SK-N-SH (cell line): ENCODE measurements around the gene RABGGTA. TPM values are rescaled to one million over a fixed set of nuclear protein-coding genes. Genes with fewer than 3 reads are reported as not detected.

Experiments used
- CTCF ChIA-PET: fragments of 300-600, 350-600 bp; formaldehyde crosslinking; extraction: SDS; loops from one replicate; lab custom pipeline; 2021; lab: Yijun Ruan, JAX
- POLR2A ChIA-PET: fragments of 350-600 bp; sonication (Branson Sonifier 250); formaldehyde crosslinking; extraction: SDS; loops from one replicate; lab custom pipeline; 2020; ENCODE audit warnings: antibody characterized with exemption, inconsistent platforms; lab: Yijun Ruan, JAX
- DNase-seq: peaks from one replicate; pipeline ENCODE4 v3.0.0; 2012
- H2AFZ ChIP-seq: fragments of 200-600 bp; sonication (generic); 2 replicates; pipeline ENCODE4 v1.8.1; 2016; ENCODE audit warnings: antibody characterized with exemption, mild to moderate bottlenecking, low read depth
- H3F3A ChIP-seq: fragments of 200-600 bp; sonication (generic); replicated peaks from 2 replicates; pipeline ENCODE3; 2016; ENCODE audit warnings: antibody characterized with exemption, mild to moderate bottlenecking; ENCODE audit not compliant: insufficient read depth
- H3K27ac ChIP-seq, 2 experiments: fragments of 200-500 bp in 1 of 2; fragments of 200-600 bp in 1 of 2; sonication (Bioruptor generic) in 1 of 2; sonication (generic), shearing (Covaris generic) in 1 of 2; 2 replicates each; pipeline versions ENCODE4 v1.5.1 to v1.6.1; 2014 to 2016; ENCODE audit warnings: low read depth in 2 of 2, inconsistent platforms in 1 of 2, low read length in 1 of 2, mild to moderate bottlenecking in 1 of 2, mixed read lengths in 1 of 2
- H3K27me3 ChIP-seq: fragments of 200-600 bp; sonication (generic), shearing (Covaris generic); 2 replicates; pipeline ENCODE4 v1.6.1; 2016; ENCODE audit warnings: mixed run types; ENCODE audit not compliant: insufficient read depth
- H3K36me3 ChIP-seq, 2 experiments: fragments of 200-500 bp in 1 of 2; fragments of 200-600 bp in 1 of 2; sonication (Bioruptor generic) in 1 of 2; sonication (generic) in 1 of 2; replicated peaks in 1 of 2; 2 replicates each; pipeline versions ENCODE3 to v1.5.1; 2014 to 2016; ENCODE audit warnings: low read length in 1 of 2, mild to moderate bottlenecking in 1 of 2; ENCODE audit not compliant: insufficient read depth in 2 of 2, control insufficient read depth in 1 of 2
- H3K4me1 ChIP-seq, 2 experiments: fragments of 200-500 bp in 1 of 2; fragments of 200-600 bp in 1 of 2; sonication (Bioruptor generic) in 1 of 2; sonication (generic), shearing (Covaris generic) in 1 of 2; 2 replicates each; pipeline versions ENCODE4 v1.5.1 to v1.6.1; 2014 to 2016; ENCODE audit warnings: low read depth in 1 of 2, low read length in 1 of 2, mixed run types in 1 of 2; ENCODE audit not compliant: insufficient read depth in 2 of 2, control insufficient read depth in 1 of 2
- H3K4me2 ChIP-seq: fragments of 200-600 bp; sonication (generic), shearing (Covaris generic); 2 replicates; pipeline ENCODE4 v1.6.1; 2017; ENCODE audit warnings: mixed run types
- H3K4me3 ChIP-seq, 2 experiments: fragments of 200-500 bp in 1 of 2; fragments of 200-600 bp in 1 of 2; sonication (Bioruptor generic) in 1 of 2; sonication (generic), shearing (Covaris generic) in 1 of 2; 2 replicates each; pipeline versions ENCODE4 v1.5.1 to v1.8.1; 2014 to 2016; ENCODE audit warnings: low read depth in 2 of 2, inconsistent platforms in 1 of 2, low read length in 1 of 2, mild to moderate bottlenecking in 1 of 2, mixed read lengths in 1 of 2, moderate library complexity in 1 of 2
- H3K79me2 ChIP-seq: fragments of 200-600 bp; sonication (generic); 2 replicates; pipeline ENCODE4 v1.8.1; 2017; ENCODE audit warnings: mild to moderate bottlenecking; ENCODE audit not compliant: insufficient read depth
- H3K9ac ChIP-seq: fragments of 200-600 bp; sonication (generic); 2 replicates; pipeline ENCODE4 v1.6.1; 2017; ENCODE audit warnings: mixed run types
- H3K9me2 ChIP-seq: fragments of 200-600 bp; sonication (generic); 2 replicates; pipeline ENCODE4 v1.6.1; 2017; ENCODE audit warnings: mixed run types
- H3K9me3 ChIP-seq: fragments of 200-600 bp; sonication (generic); 2 replicates; pipeline ENCODE4 v1.6.1; 2017; ENCODE audit warnings: mixed run types, mild to moderate bottlenecking, moderate library complexity
- H4K20me1 ChIP-seq: fragments of 200-600 bp; sonication (generic); 2 replicates; pipeline ENCODE4 v1.6.1; 2017; ENCODE audit warnings: mild to moderate bottlenecking, mixed run types; ENCODE audit not compliant: insufficient read depth
- CTCF ChIP-seq: fragments of 200-600 bp; sonication (generic); IDR thresholded peaks from 2 replicates; pipeline ENCODE4 v1.6.1; 2017; ENCODE audit warnings: antibody characterized with exemption, mild to moderate bottlenecking, moderate library complexity
- EP300 ChIP-seq, 2 experiments: IDR thresholded peaks; 2 replicates each; pipeline versions ENCODE4 v1.4.0 to v1.6.1; 2012; ENCODE audit warnings: borderline replicate concordance in 1 of 2, low read depth in 1 of 2, low read length in 1 of 2
- IRF3 ChIP-seq: fragments of 150-350 bp; IDR thresholded peaks from 2 replicates; pipeline ENCODE4 v1.6.1; 2016; ENCODE audit warnings: mild to moderate bottlenecking, low read depth, low read length
- NFIC ChIP-seq: IDR thresholded peaks from 2 replicates; pipeline ENCODE4 v1.4.0; 2012; ENCODE audit warnings: borderline replicate concordance
- PBX3 ChIP-seq: IDR thresholded peaks from 2 replicates; pipeline ENCODE4; 2012
- POLR2AphosphoS5 ChIP-seq: IDR thresholded peaks from 2 replicates; pipeline ENCODE4 v1.6.1; 2012; ENCODE audit warnings: low read depth, low read length
- RXRA ChIP-seq: IDR thresholded peaks from 2 replicates; pipeline ENCODE4 v1.4.0; 2012; ENCODE audit warnings: low read depth, mild to moderate bottlenecking, borderline replicate concordance
- SIN3A ChIP-seq: IDR thresholded peaks from 2 replicates; pipeline ENCODE4 v1.6.1; 2012; ENCODE audit warnings: low read depth, mild to moderate bottlenecking, low read length, moderate library complexity, borderline replicate concordance
- SMC3 ChIP-seq: IDR thresholded peaks from 2 replicates; pipeline ENCODE4 v1.6.1; 2012; ENCODE audit warnings: low read depth, low read length, improper control_type of control experiment
- WGBS: methylation state at CpG from one replicate; pipeline ENCODE4 v1.1.6; 2017; ENCODE audit warnings: low lambda C conversion rate; 5-methylcytosine and 5-hydroxymethylcytosine counted together
- polyA plus RNA-seq, 3 experiments: library from polyadenylated mRNA; depleted of rRNA; stranded (reverse); fragments of >200 nt; gene quantifications; 2 replicates each; pipeline ENCODE4 v1.2.3, GENCODE V29; 2012
- TF ChIP-seq, protein P1 (sequence below): IDR thresholded peaks from 2 replicates; pipeline ENCODE4 v1.4.0; 2012; ENCODE audit warnings: low read depth, borderline replicate concordance

RABGGTA gene
- polyA plus RNA-seq, 1 of the 3 experiments (the other 2 are of a cell fraction), result 59.4 TPM

GRCh38 chr14:24312736-24313507 is 41.5 kb upstream of the RABGGTA start:
- Histone ChIP-seq H3F3A (peaks cover 13% of the 10 kb centered on the region), H3K36me3 (peaks cover 6 to 23% of the 10 kb centered on the region in 2 experiments), H3K27me3 (no peaks in the 10 kb centered on the region), H3K4me3 (no peak overlapping the region), H2AFZ (no peak overlapping the region), H3K9me2 (no peaks in the 10 kb centered on the region), H3K9me3 (no peaks in the 10 kb centered on the region), H3K4me1 (peaks cover 2 to 8% of the 10 kb centered on the region in 2 experiments; a peak in 2 of 4 replicates), H3K4me2 (no peak overlapping the region), H3K79me2 (no peaks in the 10 kb centered on the region), H4K20me1 (no peaks in the 10 kb centered on the region), H3K27ac (no peak overlapping the region), H3K9ac (no peak overlapping the region)
- CTCF ChIA-PET, result interaction anchor here (1.0 to 2.5 kb wide), 7 partner anchors 9 to 124 kb away, joined by 3 to 19 read pairs (median 5); partner anchors contain the start of gene TINF2
- TF ChIP-seq SMC3, result no peak
- WGBS, result 80% methylated on average over 7 of the region's 9 CpGs
- POLR2A ChIA-PET, result no interaction called here
- DNase-seq, result no peak

GRCh38 chr14:24311837-24312615 is 40.6 kb upstream of the RABGGTA start:
- Histone ChIP-seq H4K20me1 (no peaks in the 10 kb centered on the region), H3F3A (peaks cover 6% of the 10 kb centered on the region), H3K9me2 (no peaks in the 10 kb centered on the region), H3K36me3 (peaks cover 6 to 26% of the 10 kb centered on the region in 2 experiments), H3K9me3 (no peaks in the 10 kb centered on the region), H3K27ac (no peak overlapping the region), H3K27me3 (no peaks in the 10 kb centered on the region), H3K9ac (no peak overlapping the region), H3K79me2 (no peaks in the 10 kb centered on the region), H3K4me1 (peaks cover under 1 to 2% of the 10 kb centered on the region in 2 experiments; a peak in 2 of 4 replicates)
- ChIA-PET POLR2A (no interaction called here), CTCF (interaction anchor here (1.0 to 6.7 kb wide), 6 partner anchors 11 to 125 kb away, joined by 4 to 115 read pairs (median 8); partner anchors contain the start of gene TINF2)
- no peak for DNase-seq
- TF ChIP-seq, protein P1, sequence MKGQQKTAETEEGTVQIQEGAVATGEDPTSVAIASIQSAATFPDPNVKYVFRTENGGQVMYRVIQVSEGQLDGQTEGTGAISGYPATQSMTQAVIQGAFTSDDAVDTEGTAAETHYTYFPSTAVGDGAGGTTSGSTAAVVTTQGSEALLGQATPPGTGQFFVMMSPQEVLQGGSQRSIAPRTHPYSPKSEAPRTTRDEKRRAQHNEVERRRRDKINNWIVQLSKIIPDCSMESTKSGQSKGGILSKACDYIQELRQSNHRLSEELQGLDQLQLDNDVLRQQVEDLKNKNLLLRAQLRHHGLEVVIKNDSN, result no peak
- TF ChIP-seq NFIC (no peak), IRF3 (no peak), RXRA (no peak), CTCF (no peak), PBX3 (no peak), SIN3A (no peak), EP300 (IDR thresholded peaks at IDR 0.05; ENCODE audit: borderline replicate concordance in 1 of 2, low read depth in 1 of 2, low read length in 1 of 2) (no peak), POLR2AphosphoS5 (no peak)
- TF ChIP-seq, all 33 proteins: peak for 0
- Histone ChIP-seq H3K4me3 (no peak overlapping the region), H3K4me2 (no peak overlapping the region), H2AFZ (no peak overlapping the region)
- WGBS, result 87% methylated on average over 1 of the region's 1 CpG
